GM23338 (cell line): Measurements from ENCODE around the gene ME1. TPM values are rescaled to one million over a fixed set of nuclear protein-coding genes. Genes with fewer than 3 reads are reported as not detected.

ENCODE experiments used
- ATAC-seq: fragments of 200-7000 bp; cut with Tn5 transposase; 3 replicates; pipeline ENCODE4 v1.9.1; 2020
- DNase-seq: peaks from one replicate; pipeline ENCODE4 v3.0.0-alpha.2; 2015; ENCODE audit warnings: low spot score
- H2AFZ ChIP-seq: fragments of 200-600 bp; sonication (generic); 2 replicates; pipeline ENCODE4 v1.8.0; 2016; ENCODE audit warnings: antibody characterized with exemption, mild to moderate bottlenecking, moderate library complexity
- H3F3A ChIP-seq: fragments of 200-600 bp; sonication (generic); replicated peaks from 2 replicates; pipeline ENCODE4 v1.8.0; 2017; ENCODE audit warnings: antibody characterized with exemption, mixed run types, low read depth
- H3K27ac ChIP-seq: fragments of 200-600 bp; sonication (generic); 2 replicates; pipeline ENCODE4 v1.6.1; 2016; ENCODE audit warnings: low read depth
- H3K27me3 ChIP-seq: fragments of 200-600 bp; sonication (generic); 2 replicates; pipeline ENCODE4 v1.8.0; 2016; ENCODE audit warnings: mild to moderate bottlenecking, mixed run types, moderate library complexity; ENCODE audit not compliant: insufficient read depth
- H3K36me3 ChIP-seq: fragments of 200-600 bp; sonication (generic); 2 replicates; pipeline ENCODE4 v1.8.0; 2016; ENCODE audit warnings: mild to moderate bottlenecking; ENCODE audit not compliant: insufficient read depth
- H3K4me1 ChIP-seq: fragments of 200-600 bp; sonication (generic); 2 replicates; pipeline ENCODE4 v1.8.0; 2016; ENCODE audit warnings: mild to moderate bottlenecking, moderate library complexity; ENCODE audit not compliant: insufficient read depth
- H3K4me2 ChIP-seq: fragments of 200-600 bp; sonication (generic); 2 replicates; pipeline ENCODE4 v1.7.1; 2017; ENCODE audit warnings: mixed run types
- H3K4me3 ChIP-seq: fragments of 200-600 bp; sonication (generic); 2 replicates; pipeline ENCODE4 v1.6.1; 2016; ENCODE audit warnings: mixed run types
- H3K79me2 ChIP-seq: fragments of 200-600 bp; sonication (generic); replicated peaks from 2 replicates; pipeline ENCODE4 v1.8.0; 2017; ENCODE audit warnings: mild to moderate bottlenecking; ENCODE audit not compliant: insufficient read depth
- H3K9me2 ChIP-seq: fragments of 200-600 bp; sonication (generic); 2 replicates; pipeline ENCODE4 v1.8.0; 2017; ENCODE audit not compliant: insufficient read depth
- H4K20me1 ChIP-seq: fragments of 200-600 bp; sonication (generic); replicated peaks from 2 replicates; pipeline ENCODE4 v1.8.0; 2017; ENCODE audit warnings: mild to moderate bottlenecking; ENCODE audit not compliant: insufficient read depth
- H3K27ac Mint-ChIP-seq: 2 replicates; pipeline ENCODE4 v1.8.0; 2020; ENCODE audit warnings: inconsistent platforms, mild to moderate bottlenecking, moderate library complexity, mixed read lengths
- H3K27me3 Mint-ChIP-seq: 3 replicates; pipeline ENCODE4 v1.8.0; 2022; ENCODE audit warnings: low read depth, mild to moderate bottlenecking, moderate library complexity, mixed read lengths, inconsistent platforms; ENCODE audit not compliant: insufficient read depth, poor library complexity
- H3K36me3 Mint-ChIP-seq: 3 replicates; pipeline ENCODE4 v1.8.0; 2021; ENCODE audit warnings: low read depth, mild to moderate bottlenecking, inconsistent platforms, moderate library complexity, mixed read lengths
- H3K4me1 Mint-ChIP-seq: 3 replicates; pipeline ENCODE4 v1.8.0; 2020; ENCODE audit warnings: mild to moderate bottlenecking, inconsistent platforms, mixed read lengths
- H3K4me3 Mint-ChIP-seq: 3 replicates; pipeline ENCODE4 v1.8.0; 2021; ENCODE audit warnings: moderate library complexity, mild to moderate bottlenecking, inconsistent platforms, mixed read lengths
- H3K9me3 Mint-ChIP-seq: 3 replicates; pipeline ENCODE4 v1.8.0; 2020; ENCODE audit warnings: moderate library complexity, mild to moderate bottlenecking, inconsistent platforms, mixed read lengths
- EZH2 ChIP-seq: fragments of 200-600 bp; sonication (generic); IDR thresholded peaks from one replicate; pipeline ENCODE4 v1.8.0; 2017; ENCODE audit warnings: antibody characterized with exemption, mild to moderate bottlenecking, low read depth; ENCODE audit not compliant: unreplicated experiment
- EZH2phosphoT487 ChIP-seq: fragments of 200-600 bp; sonication (generic); IDR thresholded peaks from one replicate; pipeline ENCODE4 v1.8.1; 2018; ENCODE audit warnings: antibody characterized with exemption; ENCODE audit not compliant: unreplicated experiment
- JUNB ChIP-seq: IDR thresholded peaks from one replicate; pipeline ENCODE4 v1.6.1; 2016; ENCODE audit warnings: antibody characterized with exemption; ENCODE audit not compliant: unreplicated experiment
- POLR2AphosphoS5 ChIP-seq: IDR thresholded peaks from 2 replicates; pipeline ENCODE4 v1.6.1; 2016; ENCODE audit warnings: antibody characterized with exemption, low read depth
- ZNF114 ChIP-seq: fragments of 250-450 bp; sonication (Bioruptor Pico); IDR thresholded peaks from 2 replicates; pipeline ENCODE4 v1.5.0; 2020; ENCODE audit warnings: mild to moderate bottlenecking, moderate library complexity
- ZNF331 ChIP-seq: fragments of 250-450 bp; sonication (Bioruptor Pico); IDR thresholded peaks from 2 replicates; pipeline ENCODE4 v1.5.0; 2020; ENCODE audit warnings: low read depth, mild to moderate bottlenecking, moderate library complexity
- polyA plus RNA-seq: library from polyadenylated mRNA; unstranded; fragments of >200 nt; fragmentation: Nextera tagmentation; extraction: Ambion mirVana; gene quantifications from 2 replicates; pipeline ENCODE4 v1.2.1, GENCODE V29; 2016
- total RNA-seq: library from RNA; depleted of rRNA; stranded (reverse); fragments of >200 nt; shearing (Covaris generic); gene quantifications from 2 replicates; pipeline ENCODE4 v1.2.3, GENCODE V29; 2014
- TF ChIP-seq, protein P1 (sequence below): IDR thresholded peaks from one replicate; pipeline ENCODE4 v1.6.1; 2018; ENCODE audit warnings: antibody characterized with exemption; ENCODE audit not compliant: unreplicated experiment
- TF ChIP-seq, protein P2 (sequence below): IDR thresholded peaks from 2 replicates; pipeline ENCODE4 v1.6.1; 2016; ENCODE audit warnings: antibody characterized with exemption

The ME1 gene
- total and polyA plus RNA-seq, 2 experiments from 2014 or later, result 6.4 to 8.0 TPM

GRCh38 chr6:83403191-83403590 is 27.7 kb downstream of the ME1 start:
- Histone ChIP-seq H4K20me1 (no peaks in the 10 kb centered on the region), H3K9me2 (0 out of 2 replicates have a peak, but pooled peaks cover 4% of the 10 kb centered on the region), H3K27ac (no peak overlapping the region), H3K4me2 (no peak overlapping the region), H3K4me1 (no peaks in the 10 kb centered on the region), H3K79me2 (no peaks in the 10 kb centered on the region), H3F3A (no peaks in the 10 kb centered on the region), H3K4me3 (no peak overlapping the region), H2AFZ (no peak overlapping the region), H3K36me3 (no peaks in the 10 kb centered on the region), H3K27me3 (no peaks in the 10 kb centered on the region)
- H3K27ac Mint-ChIP-seq, result no peak overlapping the region
- H3K4me1 Mint-ChIP-seq, result no peaks in the 10 kb centered on the region
- peaks cover 4% of the 10 kb centered on the region for H3K27me3 Mint-ChIP-seq
- DNase-seq (no peak), ATAC-seq (no peak)
- H3K9me3 Mint-ChIP-seq, result peaks cover 3% of the 10 kb centered on the region; the same call in 2 of the 3 replicates
- TF ChIP-seq EZH2, result no peak
- no peak for TF ChIP-seq JUNB
- TF ChIP-seq ZNF114, result no peak
- TF ChIP-seq POLR2AphosphoS5, result no peak
- H3K4me3 Mint-ChIP-seq, result no peak overlapping the region
- H3K36me3 Mint-ChIP-seq, result peaks cover 18% of the 10 kb centered on the region; the same call in 2 of the 3 replicates

DNA sequence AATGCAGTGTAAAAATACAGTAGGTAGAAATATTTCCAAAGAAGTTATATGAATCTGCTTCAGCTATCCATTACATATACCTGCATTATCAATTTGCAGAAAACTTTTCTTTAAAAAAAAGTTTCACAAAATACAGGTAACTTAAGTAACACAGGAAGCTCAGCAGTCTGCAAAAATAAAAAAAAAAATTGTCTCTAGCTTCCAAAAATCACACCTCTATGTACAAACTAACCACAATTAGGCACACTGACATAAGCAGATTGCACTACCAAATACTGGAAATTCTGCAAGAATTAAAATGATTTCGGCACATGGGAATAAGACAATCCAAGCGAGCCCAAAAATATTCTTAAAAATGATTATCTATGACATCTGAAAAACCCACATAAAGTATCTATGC is 41.2 kb downstream of the ME1 start:
- Mint-ChIP-seq H3K9me3 (no peaks in the 10 kb centered on the region), H3K36me3 (peaks cover 7% of the 10 kb centered on the region; the same call in 2 of the 3 replicates), H3K27me3 (no peaks in the 10 kb centered on the region), H3K4me1 (no peaks in the 10 kb centered on the region; the same call in 2 of the 3 replicates), H3K27ac (no peak overlapping the region), H3K4me3 (no peak overlapping the region)
- Histone ChIP-seq H3K27me3 (no peaks in the 10 kb centered on the region), H3K79me2 (no peaks in the 10 kb centered on the region; the same call in 1 of the 2 replicates), H3K36me3 (no peaks in the 10 kb centered on the region), H3F3A (no peaks in the 10 kb centered on the region), H3K4me2 (no peak overlapping the region), H3K4me3 (no peak overlapping the region), H3K27ac (no peak overlapping the region), H3K4me1 (no peaks in the 10 kb centered on the region), H4K20me1 (no peaks in the 10 kb centered on the region), H2AFZ (no peak overlapping the region), H3K9me2 (no peaks in the 10 kb centered on the region; the same call in 1 of the 2 replicates)
- TF ChIP-seq, protein P1, sequence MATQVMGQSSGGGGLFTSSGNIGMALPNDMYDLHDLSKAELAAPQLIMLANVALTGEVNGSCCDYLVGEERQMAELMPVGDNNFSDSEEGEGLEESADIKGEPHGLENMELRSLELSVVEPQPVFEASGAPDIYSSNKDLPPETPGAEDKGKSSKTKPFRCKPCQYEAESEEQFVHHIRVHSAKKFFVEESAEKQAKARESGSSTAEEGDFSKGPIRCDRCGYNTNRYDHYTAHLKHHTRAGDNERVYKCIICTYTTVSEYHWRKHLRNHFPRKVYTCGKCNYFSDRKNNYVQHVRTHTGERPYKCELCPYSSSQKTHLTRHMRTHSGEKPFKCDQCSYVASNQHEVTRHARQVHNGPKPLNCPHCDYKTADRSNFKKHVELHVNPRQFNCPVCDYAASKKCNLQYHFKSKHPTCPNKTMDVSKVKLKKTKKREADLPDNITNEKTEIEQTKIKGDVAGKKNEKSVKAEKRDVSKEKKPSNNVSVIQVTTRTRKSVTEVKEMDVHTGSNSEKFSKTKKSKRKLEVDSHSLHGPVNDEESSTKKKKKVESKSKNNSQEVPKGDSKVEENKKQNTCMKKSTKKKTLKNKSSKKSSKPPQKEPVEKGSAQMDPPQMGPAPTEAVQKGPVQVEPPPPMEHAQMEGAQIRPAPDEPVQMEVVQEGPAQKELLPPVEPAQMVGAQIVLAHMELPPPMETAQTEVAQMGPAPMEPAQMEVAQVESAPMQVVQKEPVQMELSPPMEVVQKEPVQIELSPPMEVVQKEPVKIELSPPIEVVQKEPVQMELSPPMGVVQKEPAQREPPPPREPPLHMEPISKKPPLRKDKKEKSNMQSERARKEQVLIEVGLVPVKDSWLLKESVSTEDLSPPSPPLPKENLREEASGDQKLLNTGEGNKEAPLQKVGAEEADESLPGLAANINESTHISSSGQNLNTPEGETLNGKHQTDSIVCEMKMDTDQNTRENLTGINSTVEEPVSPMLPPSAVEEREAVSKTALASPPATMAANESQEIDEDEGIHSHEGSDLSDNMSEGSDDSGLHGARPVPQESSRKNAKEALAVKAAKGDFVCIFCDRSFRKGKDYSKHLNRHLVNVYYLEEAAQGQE, result no peak
- TF ChIP-seq, protein P2, sequence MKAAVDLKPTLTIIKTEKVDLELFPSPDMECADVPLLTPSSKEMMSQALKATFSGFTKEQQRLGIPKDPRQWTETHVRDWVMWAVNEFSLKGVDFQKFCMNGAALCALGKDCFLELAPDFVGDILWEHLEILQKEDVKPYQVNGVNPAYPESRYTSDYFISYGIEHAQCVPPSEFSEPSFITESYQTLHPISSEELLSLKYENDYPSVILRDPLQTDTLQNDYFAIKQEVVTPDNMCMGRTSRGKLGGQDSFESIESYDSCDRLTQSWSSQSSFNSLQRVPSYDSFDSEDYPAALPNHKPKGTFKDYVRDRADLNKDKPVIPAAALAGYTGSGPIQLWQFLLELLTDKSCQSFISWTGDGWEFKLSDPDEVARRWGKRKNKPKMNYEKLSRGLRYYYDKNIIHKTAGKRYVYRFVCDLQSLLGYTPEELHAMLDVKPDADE, result no peak
- TF ChIP-seq EZH2phosphoT487 (no peak), ZNF331 (CRISPR knock-in tag) (no peak), EZH2 (no peak)
- ATAC-seq (no peak), DNase-seq (no peak)
